T-helper 17 cell (primary cell): ENCODE measurements around the gene SMCP. TPM values are rescaled to one million over a fixed set of nuclear protein-coding genes. Genes with fewer than 3 reads are reported as not detected.

ENCODE experiments used
- ATAC-seq: fragments of 150-1000 bp; cut with Tn5 transposase; 2 replicates; pipeline ENCODE4 v1.10.0; 2021; ENCODE audit warnings: mild to moderate bottlenecking, moderate library complexity
- DNase-seq, 3 donors: peaks; one replicate each; pipeline versions ENCODE4 v3.0.0 to v3.0.0-alpha.2; 2020 to 2021
- H3K9me3 ChIP-seq: one replicate; pipeline ENCODE4 v1.7.0; 2013; ENCODE audit warnings: low read length, mild to moderate bottlenecking; ENCODE audit not compliant: control insufficient read depth, poor library complexity, severe bottlenecking
- H3K27ac Mint-ChIP-seq: one replicate; pipeline ENCODE4 v1.8.0; 2022; ENCODE audit warnings: mild to moderate bottlenecking, moderate library complexity, mixed read lengths
- H3K27me3 Mint-ChIP-seq: one replicate; pipeline ENCODE4 v1.8.0; 2022; ENCODE audit warnings: mixed read lengths
- H3K36me3 Mint-ChIP-seq: one replicate; pipeline ENCODE4 v1.8.0; 2022; ENCODE audit warnings: low read depth, mixed read lengths
- H3K4me1 Mint-ChIP-seq: one replicate; pipeline ENCODE4 v1.8.0; 2022; ENCODE audit warnings: mild to moderate bottlenecking, mixed read lengths
- H3K4me3 Mint-ChIP-seq: one replicate; pipeline ENCODE4 v1.8.0; 2022; ENCODE audit warnings: mild to moderate bottlenecking, moderate library complexity, mixed read lengths
- total RNA-seq, 4 donors: library from RNA in 2 of 4; stranded (reverse) in 2 of 4; gene quantifications; one replicate each; pipeline ENCODE4 v1.2.3 and lab custom pipeline; 2022 to 2026

The SMCP gene
- total RNA-seq, 2 donors from 2014 or later = not detected

- Mint-ChIP-seq H3K4me1 (peaks cover 2% of the 10 kb centered on the region), H3K4me3 (no peak overlapping the region), H3K27ac (no peak overlapping the region), H3K27me3 (peaks cover 72% of the 10 kb centered on the region), H3K36me3 (peaks cover 5% of the 10 kb centered on the region)
- H3K9me3 ChIP-seq = no peaks in the 10 kb centered on the region
- DNase-seq = no peak
- ATAC-seq = no peak
Observed at GRCh38 chr1:152901631-152902030, 23.5 kb downstream of the SMCP start.

- Mint-ChIP-seq H3K36me3 (peaks cover 5% of the 10 kb centered on the region), H3K27ac (no peak overlapping the region), H3K27me3 (peaks cover 69% of the 10 kb centered on the region), H3K4me1 (peaks cover 2% of the 10 kb centered on the region), H3K4me3 (no peak overlapping the region)
- DNase-seq (no peak), ATAC-seq (no peak)
- no peaks in the 10 kb centered on the region for H3K9me3 ChIP-seq
Observed at GRCh38 chr1:152902636-152903035, 24.5 kb downstream of the SMCP start.

- H3K36me3 Mint-ChIP-seq = peaks cover 5% of the 10 kb centered on the region
- no peak for ATAC-seq
- H3K27me3 Mint-ChIP-seq = peaks cover 65% of the 10 kb centered on the region
- H3K9me3 ChIP-seq = no peaks in the 10 kb centered on the region
- DNase-seq = no peak
- H3K27ac Mint-ChIP-seq = no peak overlapping the region
- peaks cover 2% of the 10 kb centered on the region for H3K4me1 Mint-ChIP-seq
- H3K4me3 Mint-ChIP-seq = no peak overlapping the region
Observed at GRCh38 chr1:152904688-152905440, 26.7 kb downstream of the SMCP start.

- Mint-ChIP-seq H3K27ac (no peak overlapping the region), H3K36me3 (peaks cover 3% of the 10 kb centered on the region), H3K27me3 (peaks cover 58% of the 10 kb centered on the region), H3K4me1 (peaks cover 2% of the 10 kb centered on the region), H3K4me3 (no peak overlapping the region)
- no peak for ATAC-seq
- DNase-seq = no peak
- H3K9me3 ChIP-seq = no peaks in the 10 kb centered on the region
Observed at GRCh38 chr1:152906023-152906565, 28.0 kb downstream of the SMCP start.

GRCh38 chr1:152907686-152908601 is 29.8 kb downstream of the SMCP start, which contains the start of gene IVL:
IVL (plus strand) TSS chr1:152908546; CDS start chr1:152909798, 1,252 bp downstream.
- Mint-ChIP-seq H3K4me3 (no peak within 1 kb of the TSS), H3K36me3 (peaks cover 3% of the 10 kb centered on the region), H3K4me1 (peaks cover 4% of the 10 kb centered on the region), H3K27ac (no peak within 1 kb of the TSS), H3K27me3 (peaks cover 59% of the 10 kb centered on the region)
- no peak for ATAC-seq
- no peak for DNase-seq
- H3K9me3 ChIP-seq = no peaks in the 10 kb centered on the region

- Mint-ChIP-seq H3K27ac (no peak overlapping the region), H3K36me3 (peaks cover 3% of the 10 kb centered on the region), H3K27me3 (peaks cover 57% of the 10 kb centered on the region), H3K4me3 (no peak overlapping the region), H3K4me1 (peaks cover 5% of the 10 kb centered on the region)
- no peaks in the 10 kb centered on the region for H3K9me3 ChIP-seq
- ATAC-seq (no peak), DNase-seq (no peak)
Observed at GRCh38 chr1:152909206-152909605, 31.1 kb downstream of the SMCP start.

- H3K9me3 ChIP-seq = no peaks in the 10 kb centered on the region
- Mint-ChIP-seq H3K27me3 (peaks cover 54% of the 10 kb centered on the region), H3K36me3 (peaks cover 2% of the 10 kb centered on the region), H3K4me1 (peaks cover 2% of the 10 kb centered on the region), H3K4me3 (no peak overlapping the region), H3K27ac (no peak overlapping the region)
- no peak for DNase-seq
- no peak for ATAC-seq
Observed at GRCh38 chr1:152912471-152912870, 34.3 kb downstream of the SMCP start.

- no peaks in the 10 kb centered on the region for H3K9me3 ChIP-seq
- peaks cover 2% of the 10 kb centered on the region for H3K36me3 Mint-ChIP-seq
- peaks cover 52% of the 10 kb centered on the region for H3K27me3 Mint-ChIP-seq
- peaks cover 2% of the 10 kb centered on the region for H3K4me1 Mint-ChIP-seq
- DNase-seq (no peak), ATAC-seq (no peak)
- H3K4me3 Mint-ChIP-seq = peak overlapping the region; percentile 22
- no peak overlapping the region for H3K27ac Mint-ChIP-seq
Observed at GRCh38 chr1:152912900-152913299, 34.8 kb downstream of the SMCP start.

GRCh38 chr1:152917794-152918193 is 39.7 kb downstream of the SMCP start:
- peaks cover 2% of the 10 kb centered on the region for H3K4me1 Mint-ChIP-seq
- no peak overlapping the region for H3K4me3 Mint-ChIP-seq
- ATAC-seq (no peak), DNase-seq (no peak)
- peaks cover 61% of the 10 kb centered on the region for H3K27me3 Mint-ChIP-seq
- no peaks in the 10 kb centered on the region for H3K9me3 ChIP-seq
- no peak overlapping the region for H3K27ac Mint-ChIP-seq
- H3K36me3 Mint-ChIP-seq = peaks cover 2% of the 10 kb centered on the region

- Mint-ChIP-seq H3K27me3 (peaks cover 52% of the 10 kb centered on the region), H3K27ac (no peak overlapping the region), H3K4me1 (no peaks in the 10 kb centered on the region), H3K36me3 (peaks cover 2% of the 10 kb centered on the region), H3K4me3 (peak overlapping the region; percentile 36)
- ATAC-seq (no peak), DNase-seq (no peak)
- H3K9me3 ChIP-seq = no peaks in the 10 kb centered on the region
Observed at GRCh38 chr1:152919071-152919470, 40.9 kb downstream of the SMCP start.

- Mint-ChIP-seq H3K27ac (no peak overlapping the region), H3K36me3 (peaks cover 2% of the 10 kb centered on the region), H3K4me3 (no peak overlapping the region), H3K4me1 (no peaks in the 10 kb centered on the region), H3K27me3 (peaks cover 42% of the 10 kb centered on the region)
- ATAC-seq = no peak
- H3K9me3 ChIP-seq = no peaks in the 10 kb centered on the region
- DNase-seq = no peak
Observed at GRCh38 chr1:152924191-152924590, 46.1 kb downstream of the SMCP start.

- Mint-ChIP-seq H3K4me1 (no peaks in the 10 kb centered on the region), H3K27me3 (peaks cover 45% of the 10 kb centered on the region), H3K27ac (no peak overlapping the region), H3K36me3 (peaks cover 2% of the 10 kb centered on the region), H3K4me3 (no peak overlapping the region)
- DNase-seq (no peak), ATAC-seq (no peak)
- no peaks in the 10 kb centered on the region for H3K9me3 ChIP-seq
Observed at GRCh38 chr1:152926091-152926490, 48.0 kb downstream of the SMCP start.

GRCh38 chr1:152928671-152929070 is 50.5 kb downstream of the SMCP start:
- no peaks in the 10 kb centered on the region for H3K4me1 Mint-ChIP-seq
- no peaks in the 10 kb centered on the region for H3K9me3 ChIP-seq
- DNase-seq (no peak), ATAC-seq (no peak)
- peaks cover 2% of the 10 kb centered on the region for H3K36me3 Mint-ChIP-seq
- H3K4me3 Mint-ChIP-seq = no peak overlapping the region
- H3K27ac Mint-ChIP-seq = no peak overlapping the region
- peaks cover 33% of the 10 kb centered on the region for H3K27me3 Mint-ChIP-seq
